Activated CD8-positive, alpha-beta memory T cell treated with anti-CD3 and anti-CD28 coated beads for 1 hour (primary cell): ENCODE results near the gene PTMS.

Source experiments
- DNase-seq, 2 donors: peaks; one replicate each; pipeline ENCODE4 v3.0.0-alpha.2; 2020; ENCODE audit warnings: low read depth in 1 of 2; ENCODE audit errors: extremely low read depth in 1 of 2

Gene PTMS

GRCh38 chr12:6787309-6787708, 21.1 kb downstream of the PTMS start:
- no peak for DNase-seq

GRCh38 chr12:6788972-6789924, 23.1 kb downstream of the PTMS start, which contains the start of gene CD4:
Gene CD4, plus strand, starts transcription at chr12:6789528. Its CDS starts 10,611 bp downstream, at chr12:6800139.
- DNase-seq = no peak

- no peak for DNase-seq
Measured at GRCh38 chr12:6790496-6791150, 24.5 kb downstream of the PTMS start.

GRCh38 chr12:6791931-6792520, 25.9 kb downstream of the PTMS start:
- DNase-seq = no peak

GRCh38 chr12:6792522-6793201, 26.5 kb downstream of the PTMS start:
- no peak for DNase-seq

GRCh38 chr12:6795088-6795487, 28.9 kb downstream of the PTMS start:
- DNase-seq = no peak

- DNase-seq = no peak
Measured at GRCh38 chr12:6796576-6796975, 30.4 kb downstream of the PTMS start.

- no peak for DNase-seq
Measured at GRCh38 chr12:6799147-6799546, 33.0 kb downstream of the PTMS start.

GRCh38 chr12:6807170-6807569, 41.0 kb downstream of the PTMS start:
- no peak for DNase-seq

GRCh38 chr12:6809056-6809455, 42.9 kb downstream of the PTMS start:
- DNase-seq = no peak

- no peak for DNase-seq
Measured at GRCh38 chr12:6810758-6811157, 44.6 kb downstream of the PTMS start.

- DNase-seq = no peak
Measured at GRCh38 chr12:6813363-6813762, 47.2 kb downstream of the PTMS start.

GRCh38 chr12:6816598-6816997, 50.4 kb downstream of the PTMS start:
- no peak for DNase-seq

GRCh38 chr12:6817098-6817497, 50.9 kb downstream of the PTMS start:
- DNase-seq = no peak

- no peak for DNase-seq
Measured at GRCh38 chr12:6817662-6818157, 51.5 kb downstream of the PTMS start.

- DNase-seq = no peak
Measured at GRCh38 chr12:6818222-6818621, 52.1 kb downstream of the PTMS start.

- DNase-seq = no peak
Measured at GRCh38 chr12:6818645-6819044, 52.5 kb downstream of the PTMS start.

- DNase-seq = no peak
Measured at GRCh38 chr12:6819106-6820030, 53.2 kb downstream of the PTMS start.

- DNase-seq = no peak
Measured at GRCh38 chr12:6820166-6820565, 54.0 kb downstream of the PTMS start.
